Measurements from ENCODE around the gene TPT1.
"Not testable (repeated sequence)": the region's sequence is repeated elsewhere in the genome, so short reads cannot be mapped to it uniquely, and the experiment has no call there.

The TPT1 gene

DNA sequence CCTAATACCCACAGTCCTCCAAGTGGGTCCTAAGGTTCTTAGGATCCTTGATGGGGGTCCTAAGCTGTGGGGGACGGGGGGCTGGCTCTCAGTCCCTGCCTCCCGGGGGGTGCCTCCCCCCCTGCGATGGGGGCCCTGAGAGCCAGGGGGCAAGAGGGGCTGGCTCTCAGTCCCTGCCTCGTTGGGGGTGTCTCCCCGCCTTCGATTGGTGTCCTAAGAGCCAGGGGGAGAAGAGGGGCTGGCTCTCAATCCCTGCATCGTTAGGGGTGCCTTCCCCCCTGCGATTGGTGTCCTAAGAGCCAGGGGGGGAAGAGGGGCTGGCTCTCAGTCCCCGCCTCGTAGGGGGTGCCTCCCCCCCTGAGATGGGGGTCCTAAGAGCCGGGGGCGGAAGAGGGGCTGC lies 40.2 kb upstream of the TPT1 start:
- no peak overlapping the region for H3K4me3 ChIP-seq (ENCODE audit: insufficient read depth, low read length, poor library complexity, severe bottlenecking)
- H3K36me3 ChIP-seq (ENCODE audit: low read length), result no peaks in the 10 kb centered on the region
- TF ChIP-seq EZH2phosphoT487 (conservative IDR thresholded peaks at IDR 0.05; ENCODE audit: low read length), result no peak
- TF ChIP-seq, protein P1, sequence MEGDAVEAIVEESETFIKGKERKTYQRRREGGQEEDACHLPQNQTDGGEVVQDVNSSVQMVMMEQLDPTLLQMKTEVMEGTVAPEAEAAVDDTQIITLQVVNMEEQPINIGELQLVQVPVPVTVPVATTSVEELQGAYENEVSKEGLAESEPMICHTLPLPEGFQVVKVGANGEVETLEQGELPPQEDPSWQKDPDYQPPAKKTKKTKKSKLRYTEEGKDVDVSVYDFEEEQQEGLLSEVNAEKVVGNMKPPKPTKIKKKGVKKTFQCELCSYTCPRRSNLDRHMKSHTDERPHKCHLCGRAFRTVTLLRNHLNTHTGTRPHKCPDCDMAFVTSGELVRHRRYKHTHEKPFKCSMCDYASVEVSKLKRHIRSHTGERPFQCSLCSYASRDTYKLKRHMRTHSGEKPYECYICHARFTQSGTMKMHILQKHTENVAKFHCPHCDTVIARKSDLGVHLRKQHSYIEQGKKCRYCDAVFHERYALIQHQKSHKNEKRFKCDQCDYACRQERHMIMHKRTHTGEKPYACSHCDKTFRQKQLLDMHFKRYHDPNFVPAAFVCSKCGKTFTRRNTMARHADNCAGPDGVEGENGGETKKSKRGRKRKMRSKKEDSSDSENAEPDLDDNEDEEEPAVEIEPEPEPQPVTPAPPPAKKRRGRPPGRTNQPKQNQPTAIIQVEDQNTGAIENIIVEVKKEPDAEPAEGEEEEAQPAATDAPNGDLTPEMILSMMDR (IDR thresholded peaks at IDR 0.05; ENCODE audit: insufficient read depth, low read length, poor library complexity, severe bottlenecking), result no peak
- no peaks in the 10 kb centered on the region for H4K20me1 ChIP-seq (ENCODE audit: low read depth, low read length)
- no peaks in the 10 kb centered on the region for H3K9me2 ChIP-seq (replicated peaks; ENCODE audit: insufficient read depth, low read length)
- H3K4me2 ChIP-seq (ENCODE audit: low read depth, low read length, poor library complexity, severe bottlenecking), result no peak overlapping the region
- H3K79me2 ChIP-seq (ENCODE audit: insufficient read depth, low read length), result no peaks in the 10 kb centered on the region
- no peaks in the 10 kb centered on the region for H3K27me3 ChIP-seq (ENCODE audit: low read length)
- H3F3A ChIP-seq (ENCODE audit: insufficient read depth), result no peaks in the 10 kb centered on the region
- H3K9ac ChIP-seq (ENCODE audit: low read length), result no peak overlapping the region
- H3K9me3 ChIP-seq (ENCODE audit: insufficient read depth, low read length), result no peaks in the 10 kb centered on the region
- H3K27ac ChIP-seq (ENCODE audit: low read depth, low read length), result no peak overlapping the region
- H2AFZ ChIP-seq (ENCODE audit: low read depth, low read length, severe bottlenecking), result no peak overlapping the region

DNA sequence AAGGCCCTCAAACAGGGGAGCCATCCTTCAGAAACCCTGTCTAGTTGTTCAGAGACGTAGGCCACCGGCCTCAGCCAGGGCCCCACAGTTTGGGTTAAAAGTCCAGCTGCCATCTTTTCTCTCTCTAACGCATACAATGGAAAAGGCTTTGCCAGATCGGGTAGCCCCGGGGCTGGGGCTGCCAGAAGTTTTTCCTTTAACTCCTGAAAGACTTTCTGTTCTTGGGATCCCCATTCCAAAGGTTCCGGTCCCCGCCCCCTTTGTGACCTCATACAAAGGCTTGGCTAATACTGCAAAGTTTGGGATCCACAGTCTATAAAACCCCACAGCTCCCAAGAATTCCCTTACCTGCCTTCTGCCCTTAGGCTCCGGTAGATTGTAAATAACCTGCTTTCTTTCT lies 39.7 kb upstream of the TPT1 start:
- not testable (repeated sequence) for H3K36me3 ChIP-seq (ENCODE audit: low read length); H3K27me3 ChIP-seq (ENCODE audit: low read length); H3K27ac ChIP-seq (ENCODE audit: low read depth, low read length); H3F3A ChIP-seq (ENCODE audit: insufficient read depth); H2AFZ ChIP-seq (ENCODE audit: low read depth, low read length, severe bottlenecking); H3K4me2 ChIP-seq (ENCODE audit: low read depth, low read length, poor library complexity, severe bottlenecking); H4K20me1 ChIP-seq (ENCODE audit: low read depth, low read length); H3K9me3 ChIP-seq (ENCODE audit: insufficient read depth, low read length); H3K4me3 ChIP-seq (ENCODE audit: insufficient read depth, low read length, poor library complexity, severe bottlenecking); H3K79me2 ChIP-seq (ENCODE audit: insufficient read depth, low read length); H3K9ac ChIP-seq (ENCODE audit: low read length); H3K9me2 ChIP-seq (replicated peaks; ENCODE audit: insufficient read depth, low read length)

DNA sequence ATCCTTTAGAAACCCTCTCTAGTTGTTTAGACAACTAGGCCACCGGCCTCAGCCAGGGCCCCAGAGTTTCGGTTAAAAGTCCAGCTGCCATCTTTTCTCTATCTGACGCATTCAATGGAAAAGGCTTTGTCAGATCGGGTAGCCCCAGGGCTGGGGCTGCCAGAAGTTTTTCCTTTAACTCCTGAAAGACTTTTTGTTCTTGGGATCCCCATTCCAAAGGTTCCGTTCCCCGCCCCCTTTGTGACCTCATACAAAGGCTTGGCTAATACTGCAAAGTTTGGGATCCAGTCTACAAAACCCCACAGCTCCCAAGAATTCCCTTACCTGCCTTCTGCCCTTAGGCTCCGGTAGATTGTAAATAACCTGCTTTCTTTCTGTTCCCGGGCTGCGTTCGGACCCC lies 38.5 kb upstream of the TPT1 start:
- not testable (repeated sequence) for H3F3A ChIP-seq (ENCODE audit: insufficient read depth); H2AFZ ChIP-seq (ENCODE audit: low read depth, low read length, severe bottlenecking); H3K36me3 ChIP-seq (ENCODE audit: low read length); H3K27ac ChIP-seq (ENCODE audit: low read depth, low read length); H3K79me2 ChIP-seq (ENCODE audit: insufficient read depth, low read length); H3K4me3 ChIP-seq (ENCODE audit: insufficient read depth, low read length, poor library complexity, severe bottlenecking); H3K27me3 ChIP-seq (ENCODE audit: low read length); H3K9me2 ChIP-seq (replicated peaks; ENCODE audit: insufficient read depth, low read length); H3K9ac ChIP-seq (ENCODE audit: low read length); H4K20me1 ChIP-seq (ENCODE audit: low read depth, low read length); H3K9me3 ChIP-seq (ENCODE audit: insufficient read depth, low read length); H3K4me2 ChIP-seq (ENCODE audit: low read depth, low read length, poor library complexity, severe bottlenecking)

DNA sequence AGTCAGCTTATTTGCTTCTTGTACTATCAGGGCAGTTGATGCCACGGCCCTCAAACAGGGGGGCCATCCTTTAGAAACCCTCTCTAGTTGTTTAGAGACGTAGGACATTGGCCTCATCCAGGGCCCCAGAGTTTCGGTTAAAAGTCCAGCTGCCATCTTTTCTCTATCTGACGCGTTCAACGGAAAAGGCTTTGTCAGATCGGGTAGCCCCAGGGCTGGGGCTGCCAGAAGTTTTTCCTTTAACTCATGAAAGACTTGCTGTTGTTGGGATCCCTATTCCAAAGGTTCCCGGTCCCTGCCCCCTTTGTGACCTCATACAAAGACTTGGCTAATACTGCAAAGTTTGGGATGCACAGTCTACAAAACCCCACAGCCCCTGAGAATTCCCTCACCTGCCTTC lies 37.8 kb upstream of the TPT1 start:
- not testable (repeated sequence) for H3K9me2 ChIP-seq (replicated peaks; ENCODE audit: insufficient read depth, low read length); H3K9me3 ChIP-seq (ENCODE audit: insufficient read depth, low read length); H3K36me3 ChIP-seq (ENCODE audit: low read length); H3K9ac ChIP-seq (ENCODE audit: low read length); H3F3A ChIP-seq (ENCODE audit: insufficient read depth); H3K4me2 ChIP-seq (ENCODE audit: low read depth, low read length, poor library complexity, severe bottlenecking); H3K79me2 ChIP-seq (ENCODE audit: insufficient read depth, low read length); H3K27ac ChIP-seq (ENCODE audit: low read depth, low read length); H3K4me3 ChIP-seq (ENCODE audit: insufficient read depth, low read length, poor library complexity, severe bottlenecking); H3K27me3 ChIP-seq (ENCODE audit: low read length); H4K20me1 ChIP-seq (ENCODE audit: low read depth, low read length); H2AFZ ChIP-seq (ENCODE audit: low read depth, low read length, severe bottlenecking)

DNA sequence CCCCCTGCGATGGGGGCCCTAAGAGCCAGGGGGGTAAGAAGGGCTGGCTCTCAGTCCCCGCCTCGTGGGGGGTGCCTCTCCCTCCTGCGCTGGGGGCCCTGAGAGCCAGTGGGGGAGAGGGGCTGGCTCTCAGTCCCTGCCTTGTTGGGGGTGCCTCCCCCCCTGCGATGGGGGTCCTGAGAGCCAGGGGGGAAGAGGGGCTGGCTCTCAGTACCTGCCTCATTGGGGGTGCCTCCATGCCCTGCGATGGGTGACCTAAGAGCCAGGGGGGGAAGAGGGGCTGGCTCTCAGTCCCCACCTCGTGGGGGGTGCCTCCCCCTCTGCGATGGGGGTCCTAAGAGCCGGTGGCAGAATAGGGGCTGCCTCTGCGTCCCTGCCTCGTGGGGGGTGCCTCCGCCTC lies 36.3 kb upstream of the TPT1 start:
- H3K27me3 ChIP-seq (ENCODE audit: low read length); H3K9me3 ChIP-seq (ENCODE audit: insufficient read depth, low read length); H2AFZ ChIP-seq (ENCODE audit: low read depth, low read length, severe bottlenecking); H3F3A ChIP-seq (ENCODE audit: insufficient read depth); H3K9me2 ChIP-seq (replicated peaks; ENCODE audit: insufficient read depth, low read length); H3K79me2 ChIP-seq (ENCODE audit: insufficient read depth, low read length); H3K27ac ChIP-seq (ENCODE audit: low read depth, low read length); H3K4me3 ChIP-seq (ENCODE audit: insufficient read depth, low read length, poor library complexity, severe bottlenecking); H4K20me1 ChIP-seq (ENCODE audit: low read depth, low read length); H3K9ac ChIP-seq (ENCODE audit: low read length); H3K4me2 ChIP-seq (ENCODE audit: low read depth, low read length, poor library complexity, severe bottlenecking); H3K36me3 ChIP-seq (ENCODE audit: low read length): not testable (repeated sequence)

DNA sequence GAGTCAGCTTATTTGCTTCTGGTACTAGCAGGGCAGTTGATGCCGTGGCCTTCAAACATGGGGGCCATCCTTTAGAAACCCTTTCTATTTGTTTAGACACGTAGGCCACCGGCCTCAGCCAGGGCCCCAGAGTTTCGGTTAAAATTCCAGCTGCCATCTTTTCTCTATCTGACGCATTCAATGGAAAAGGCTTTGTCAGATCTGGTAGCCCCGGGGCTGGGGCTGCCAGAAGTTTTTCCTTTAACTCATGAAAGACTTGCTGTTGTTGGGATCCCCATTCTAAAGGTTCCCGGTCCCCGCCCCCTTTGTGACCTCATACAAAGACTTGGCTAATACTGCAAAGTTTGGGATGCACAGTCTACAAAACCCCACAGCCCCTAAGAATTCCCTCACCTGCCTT lies 35.7 kb upstream of the TPT1 start:
- H3K9me3 ChIP-seq (ENCODE audit: insufficient read depth, low read length); H3K9ac ChIP-seq (ENCODE audit: low read length); H3K9me2 ChIP-seq (replicated peaks; ENCODE audit: insufficient read depth, low read length); H3K79me2 ChIP-seq (ENCODE audit: insufficient read depth, low read length); H3K4me3 ChIP-seq (ENCODE audit: insufficient read depth, low read length, poor library complexity, severe bottlenecking); H4K20me1 ChIP-seq (ENCODE audit: low read depth, low read length); H3F3A ChIP-seq (ENCODE audit: insufficient read depth); H3K36me3 ChIP-seq (ENCODE audit: low read length); H3K27ac ChIP-seq (ENCODE audit: low read depth, low read length); H2AFZ ChIP-seq (ENCODE audit: low read depth, low read length, severe bottlenecking); H3K4me2 ChIP-seq (ENCODE audit: low read depth, low read length, poor library complexity, severe bottlenecking); H3K27me3 ChIP-seq (ENCODE audit: low read length): not testable (repeated sequence)
